ENCODE results near the gene SETMAR. TPM values are rescaled to one million over a fixed set of nuclear protein-coding genes. Genes with fewer than 3 reads are reported as not detected.

SETMAR gene
- total and polyA plus RNA-seq, 2 donors (not counting 1 experiment from before 2014, with no cell fraction given): 4.2 to 7.6 TPM

- ChIA-PET POLR2A (no interaction called here), CTCF (interaction anchor here (1.0 to 18.6 kb wide), 5 partner anchors 17 to 1103 kb away, joined by 3 to 348 read pairs (median 4); no protein-coding TSS in a partner anchor)
- DNase-seq (no peak), ATAC-seq (ENCODE audit: low read depth) (no peak)
- TF ChIP-seq EZH2 (IDR thresholded peaks at IDR 0.05; ENCODE audit: borderline replicate concordance, insufficient read depth, low read depth, low read length, poor library complexity, severe bottlenecking): no peak
- TF ChIP-seq CTCF (IDR thresholded peaks at IDR 0.05): no peak
- H3K9me3 ChIP-seq (ENCODE audit: control extremely low read depth in 1 of 3, control insufficient read depth in 2 of 3, insufficient read depth in 1 of 3, low read length in 2 of 3): no peaks in the 10 kb centered on the region
- WGBS (ENCODE audit: insufficient coverage): 60% methylated on average over 1 of the region's 4 CpGs
- no peak overlapping the region for H3K4me3 ChIP-seq (ENCODE audit: control extremely low read depth in 1 of 5, extremely low read depth in 1 of 5, insufficient read depth in 1 of 5, low read depth in 2 of 5, low read length in 4 of 5)
- Mint-ChIP-seq H3K27ac (no peak overlapping the region), H3K9me3 (ENCODE audit: insufficient read depth) (no peaks in the 10 kb centered on the region), H3K4me3 (no peak overlapping the region), H3K4me1 (no peaks in the 10 kb centered on the region), H3K27me3 (peaks cover 3% of the 10 kb centered on the region)
- H3K4me1 ChIP-seq (ENCODE audit: control insufficient read depth in 2 of 2, insufficient read depth in 2 of 2, low read length in 2 of 2): no peaks in the 10 kb centered on the region
- intact Hi-C loops (cut with micrococcal nuclease): no loop called here
- no peaks in the 10 kb centered on the region for H3K79me2 ChIP-seq (ENCODE audit: control insufficient read depth, insufficient read depth, low read length)
- no peak overlapping the region for H3K9ac ChIP-seq (ENCODE audit: low read length)
- no peak overlapping the region for H2AFZ ChIP-seq (ENCODE audit: insufficient read depth, low read depth, low read length, poor library complexity, severe bottlenecking)
- no peak overlapping the region for H3K27ac ChIP-seq (ENCODE audit: low read length in 2 of 2)
- H3K4me2 ChIP-seq (replicated peaks; ENCODE audit: low read depth, low read length, poor library complexity, severe bottlenecking): no peak overlapping the region
- no peaks in the 10 kb centered on the region for H3K27me3 ChIP-seq (replicated peaks in 1 of 4; ENCODE audit: control extremely low read depth in 1 of 4, control insufficient read depth in 3 of 4, insufficient read depth in 4 of 4, low read length in 3 of 4)
- no peaks in the 10 kb centered on the region for H3K36me3 ChIP-seq (replicated peaks in 1 of 2; ENCODE audit: control extremely low read depth in 1 of 2, control insufficient read depth in 1 of 2, extremely low read depth in 1 of 2, insufficient read depth in 2 of 2, low read length in 1 of 2)
- no peaks in the 10 kb centered on the region for H4K20me1 ChIP-seq (ENCODE audit: control insufficient read depth, insufficient read depth, low read length, poor library complexity, severe bottlenecking)
These were observed 14.1 kb upstream of the SETMAR start for GRCh38 chr3:4289044-4289443.

GRCh38 chr3:4290272-4290893 lies 12.8 kb upstream of the SETMAR start:
- Histone ChIP-seq H3K9me3 (ENCODE audit: control extremely low read depth in 1 of 3, control insufficient read depth in 2 of 3, insufficient read depth in 1 of 3, low read length in 2 of 3) (no peaks in the 10 kb centered on the region), H2AFZ (ENCODE audit: insufficient read depth, low read depth, low read length, poor library complexity, severe bottlenecking) (no peak overlapping the region), H3K27ac (ENCODE audit: low read length in 2 of 2) (no peak overlapping the region), H3K4me2 (replicated peaks; ENCODE audit: low read depth, low read length, poor library complexity, severe bottlenecking) (no peak overlapping the region), H4K20me1 (ENCODE audit: control insufficient read depth, insufficient read depth, low read length, poor library complexity, severe bottlenecking) (no peaks in the 10 kb centered on the region), H3K4me1 (ENCODE audit: control insufficient read depth in 2 of 2, insufficient read depth in 2 of 2, low read length in 2 of 2) (no peaks in the 10 kb centered on the region), H3K79me2 (ENCODE audit: control insufficient read depth, insufficient read depth, low read length) (no peaks in the 10 kb centered on the region), H3K36me3 (replicated peaks in 1 of 2; ENCODE audit: control extremely low read depth in 1 of 2, control insufficient read depth in 1 of 2, extremely low read depth in 1 of 2, insufficient read depth in 2 of 2, low read length in 1 of 2) (no peaks in the 10 kb centered on the region), H3K4me3 (ENCODE audit: control extremely low read depth in 1 of 5, extremely low read depth in 1 of 5, insufficient read depth in 1 of 5, low read depth in 2 of 5, low read length in 4 of 5) (no peak overlapping the region), H3K27me3 (replicated peaks in 1 of 4; ENCODE audit: control extremely low read depth in 1 of 4, control insufficient read depth in 3 of 4, insufficient read depth in 4 of 4, low read length in 3 of 4) (no peaks in the 10 kb centered on the region), H3K9ac (ENCODE audit: low read length) (no peak overlapping the region)
- intact Hi-C loops (cut with micrococcal nuclease): loop anchor here (1.0 kb wide), 1 partner anchor 1090 kb away; no protein-coding TSS in a partner anchor
- Mint-ChIP-seq H3K4me1 (no peaks in the 10 kb centered on the region), H3K9me3 (ENCODE audit: insufficient read depth) (no peaks in the 10 kb centered on the region), H3K27me3 (peaks cover 3% of the 10 kb centered on the region), H3K27ac (no peak overlapping the region), H3K4me3 (no peak overlapping the region)
- DNase-seq (peak; percentile 67), ATAC-seq (ENCODE audit: low read depth) (peak; percentile 62)
- ChIA-PET POLR2A (no interaction called here), CTCF (interaction anchor here (0.6 to 18.6 kb wide), 11 partner anchors 9 to 1433 kb away, joined by 3 to 348 read pairs (median 4); no protein-coding TSS in a partner anchor)
- WGBS (ENCODE audit: insufficient coverage): 7% methylated on average over 3 of the region's 5 CpGs
- TF ChIP-seq CTCF (IDR thresholded peaks at IDR 0.05) (peak; percentile 99), EZH2 (IDR thresholded peaks at IDR 0.05; ENCODE audit: borderline replicate concordance, insufficient read depth, low read depth, low read length, poor library complexity, severe bottlenecking) (no peak)
